Astrocyte of the cerebellum (primary cell): Measurements from ENCODE around the gene STXBP5.
A peak's percentile ranks its signal among the peaks of the same experiment; 100 is the strongest.

Source experiments
- DNase-seq: peaks from one replicate; pipeline ENCODE4 v3.0.0-alpha.2; 2011; ENCODE audit warnings: low read depth
- H3K4me3 ChIP-seq: 2 replicates; pipeline ENCODE4 v1.5.1; 2011; ENCODE audit warnings: mild to moderate bottlenecking, low read depth, low read length, moderate library complexity
- CTCF ChIP-seq: IDR thresholded peaks from 2 replicates; pipeline ENCODE4 v1.5.1; 2012; ENCODE audit warnings: low read length, low read depth, moderate library complexity, mild to moderate bottlenecking; ENCODE audit errors: missing control alignments
- in situ Hi-C: cut with HindIII; loops from 2 replicates; pipeline ENCODE4 v1.10.0; 2017; ENCODE audit warnings: low sequenced_read_pairs

Gene STXBP5

GRCh38 chr6:147297124-147297523, 92.9 kb downstream of the STXBP5 start:
- TF ChIP-seq CTCF, result no peak
- in situ Hi-C loops, result no loop called here
- no peak overlapping the region for H3K4me3 ChIP-seq
- no peak for DNase-seq

- in situ Hi-C loops, result no loop called here
- DNase-seq, result peak; percentile 11
- TF ChIP-seq CTCF, result no peak
- H3K4me3 ChIP-seq, result no peak overlapping the region
Observed at GRCh38 chr6:147297663-147298316, 93.6 kb downstream of the STXBP5 start.

GRCh38 chr6:147298461-147298860, 94.2 kb downstream of the STXBP5 start:
- in situ Hi-C loops, result no loop called here
- DNase-seq, result no peak
- no peak for TF ChIP-seq CTCF
- no peak overlapping the region for H3K4me3 ChIP-seq

DNA sequence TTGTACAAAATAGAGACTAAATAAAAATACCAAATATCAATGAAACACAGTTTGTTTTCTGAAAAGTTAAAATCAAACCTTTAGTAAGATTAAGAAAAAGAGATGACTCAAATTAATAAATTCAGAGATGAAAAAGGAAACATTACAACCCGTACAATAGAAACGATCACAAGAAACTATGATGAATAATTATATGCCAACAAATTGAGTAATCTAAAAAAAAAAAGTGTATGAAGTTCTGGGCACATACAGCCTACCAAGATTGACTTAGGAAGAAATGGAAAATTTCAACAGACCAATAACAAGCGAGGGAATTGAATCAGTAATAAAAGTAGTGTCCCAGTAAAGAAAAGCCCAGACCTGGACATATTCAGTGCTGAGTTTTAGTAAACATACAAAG, 94.8 kb downstream of the STXBP5 start:
- no peak overlapping the region for H3K4me3 ChIP-seq
- DNase-seq, result no peak
- no peak for TF ChIP-seq CTCF
- in situ Hi-C loops, result no loop called here

DNA sequence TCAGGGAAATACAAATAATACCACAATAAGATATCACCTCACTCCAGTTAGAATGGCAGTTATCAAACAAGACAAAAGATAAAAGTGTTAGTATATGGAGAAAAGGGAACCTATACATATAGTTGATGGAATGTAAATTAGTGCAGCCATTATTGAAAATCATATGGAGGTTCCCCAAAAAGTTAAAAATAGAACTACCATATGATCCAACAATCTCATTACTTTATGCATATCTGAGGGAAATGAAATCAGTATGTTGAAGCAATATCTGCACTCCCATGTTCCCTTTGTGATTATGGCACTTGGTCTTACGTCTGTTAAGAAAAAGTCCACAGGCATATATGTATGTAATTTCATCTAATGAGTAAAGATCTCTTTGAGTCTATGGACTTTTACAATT, 96.9 kb downstream of the STXBP5 start:
- in situ Hi-C loops, result no loop called here
- no peak for DNase-seq
- no peak overlapping the region for H3K4me3 ChIP-seq
- no peak for TF ChIP-seq CTCF

GRCh38 chr6:147304016-147304415, 99.8 kb downstream of the STXBP5 start:
- DNase-seq, result no peak
- H3K4me3 ChIP-seq, result no peak overlapping the region
- TF ChIP-seq CTCF, result no peak
- in situ Hi-C loops, result no loop called here
